ENCODE data around the gene SRC.

The SRC gene

GRCh38 chr20:37403107-37404033, 57.4 kb downstream of the SRC start:
- H3K36me3 ChIP-seq = peaks cover 58% of the 10 kb centered on the region
- no peaks in the 10 kb centered on the region for H3K9me3 ChIP-seq (ENCODE audit: severe bottlenecking)
- TF ChIP-seq CTCF (IDR thresholded peaks at IDR 0.05; ENCODE audit: low read depth, low read length) = no peak
- H3K27ac ChIP-seq = no peak overlapping the region; the same call in 1 of the 2 replicates
- H3K4me3 ChIP-seq (ENCODE audit: low read depth, low read length) = no peak overlapping the region
- DNase-seq = no peak
- H3K27me3 ChIP-seq (ENCODE audit: insufficient read depth, low read depth, severe bottlenecking) = no peaks in the 10 kb centered on the region

GRCh38 chr20:37404461-37404890, 58.5 kb downstream of the SRC start:
- peaks cover 47% of the 10 kb centered on the region for H3K36me3 ChIP-seq
- no peaks in the 10 kb centered on the region for H3K9me3 ChIP-seq (ENCODE audit: severe bottlenecking)
- TF ChIP-seq CTCF (IDR thresholded peaks at IDR 0.05; ENCODE audit: low read depth, low read length) = no peak
- H3K27me3 ChIP-seq (ENCODE audit: insufficient read depth, low read depth, severe bottlenecking) = no peaks in the 10 kb centered on the region
- H3K27ac ChIP-seq = no peak overlapping the region
- no peak overlapping the region for H3K4me3 ChIP-seq (ENCODE audit: low read depth, low read length)
- DNase-seq = no peak

GRCh38 chr20:37405351-37405897, 59.5 kb downstream of the SRC start:
- no peak overlapping the region for H3K4me3 ChIP-seq (ENCODE audit: low read depth, low read length)
- peak overlapping the region; percentile 90; the same call in 1 of the 2 replicates for H3K27ac ChIP-seq
- H3K36me3 ChIP-seq = peaks cover 38% of the 10 kb centered on the region
- no peak for DNase-seq
- TF ChIP-seq CTCF (IDR thresholded peaks at IDR 0.05; ENCODE audit: low read depth, low read length) = no peak
- no peaks in the 10 kb centered on the region for H3K27me3 ChIP-seq (ENCODE audit: insufficient read depth, low read depth, severe bottlenecking)
- H3K9me3 ChIP-seq (ENCODE audit: severe bottlenecking) = no peaks in the 10 kb centered on the region

- H3K27me3 ChIP-seq (ENCODE audit: insufficient read depth, low read depth, severe bottlenecking) = no peaks in the 10 kb centered on the region
- H3K4me3 ChIP-seq (ENCODE audit: low read depth, low read length) = peak overlapping the region; percentile 24
- DNase-seq = peak; percentile 72
- H3K36me3 ChIP-seq = peaks cover 29% of the 10 kb centered on the region
- no peak for TF ChIP-seq CTCF (IDR thresholded peaks at IDR 0.05; ENCODE audit: low read depth, low read length)
- H3K27ac ChIP-seq = peak overlapping the region; percentile 90
- no peaks in the 10 kb centered on the region for H3K9me3 ChIP-seq (ENCODE audit: severe bottlenecking)
Measured at GRCh38 chr20:37406010-37406998, 60.4 kb downstream of the SRC start.

GRCh38 chr20:37407019-37407566, 61.2 kb downstream of the SRC start:
- peaks cover 21% of the 10 kb centered on the region for H3K36me3 ChIP-seq
- no peak for DNase-seq
- H3K4me3 ChIP-seq (ENCODE audit: low read depth, low read length) = peak overlapping the region; percentile 24
- no peaks in the 10 kb centered on the region for H3K9me3 ChIP-seq (ENCODE audit: severe bottlenecking)
- TF ChIP-seq CTCF (IDR thresholded peaks at IDR 0.05; ENCODE audit: low read depth, low read length) = no peak
- H3K27me3 ChIP-seq (ENCODE audit: insufficient read depth, low read depth, severe bottlenecking) = no peaks in the 10 kb centered on the region
- peak overlapping the region; percentile 90 for H3K27ac ChIP-seq

Data from WERI-Rb-1 (cell line).